GM12864 (cell line): ENCODE measurements around the gene NACC1.

Experiments used
- DNase-seq: peaks from one replicate; pipeline ENCODE4 v3.0.0-alpha.2; 2011; ENCODE audit warnings: low read depth
- H3K4me3 ChIP-seq: 2 replicates; pipeline ENCODE4 v1.5.1; 2011; ENCODE audit warnings: mild to moderate bottlenecking, low read depth, low read length, control low read depth
- TF ChIP-seq, protein P1 (sequence below): IDR thresholded peaks from 2 replicates; pipeline ENCODE4 v1.5.1; 2011; ENCODE audit warnings: low read depth, mild to moderate bottlenecking, moderate library complexity, low read length, control low read depth, inconsistent platforms; ENCODE audit errors: missing control alignments

Gene NACC1

DNA sequence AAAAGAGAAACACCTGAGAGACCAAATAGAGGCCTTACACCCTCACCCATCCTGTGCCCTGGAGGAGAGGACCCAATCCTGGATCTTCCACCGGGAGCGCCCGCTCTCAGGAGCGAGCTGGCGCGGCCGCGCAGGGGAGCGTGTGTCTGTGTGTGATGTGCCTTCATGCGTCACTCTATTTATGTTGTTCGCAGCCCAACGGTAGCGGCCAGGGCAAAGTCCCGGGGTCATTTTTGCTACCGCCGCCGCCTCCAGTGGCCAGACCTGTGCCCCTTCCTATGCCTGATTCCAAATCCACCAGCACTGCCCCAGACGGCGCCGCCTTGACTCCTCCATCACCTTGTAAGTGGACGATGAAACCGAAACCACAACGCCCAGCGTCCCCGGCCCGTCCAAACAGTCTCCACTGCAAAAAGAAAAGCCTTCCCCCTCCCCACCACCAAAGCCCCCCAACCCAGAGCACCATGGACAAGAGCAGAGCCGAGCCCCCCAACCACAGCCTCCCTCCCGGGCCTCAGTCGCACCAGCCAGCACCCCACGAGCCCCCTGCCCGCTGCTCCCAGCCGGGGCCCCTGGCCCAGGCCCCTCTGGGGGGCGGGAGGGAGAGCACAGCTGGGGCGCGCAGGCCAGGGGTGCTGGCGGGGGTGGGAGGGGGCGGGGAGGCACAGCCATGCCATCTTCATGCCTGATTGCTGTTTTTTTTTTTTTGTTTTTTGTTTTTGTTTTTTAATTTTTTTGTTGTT lies 30.1 kb upstream of the NACC1 start:
- TF ChIP-seq, protein P1, sequence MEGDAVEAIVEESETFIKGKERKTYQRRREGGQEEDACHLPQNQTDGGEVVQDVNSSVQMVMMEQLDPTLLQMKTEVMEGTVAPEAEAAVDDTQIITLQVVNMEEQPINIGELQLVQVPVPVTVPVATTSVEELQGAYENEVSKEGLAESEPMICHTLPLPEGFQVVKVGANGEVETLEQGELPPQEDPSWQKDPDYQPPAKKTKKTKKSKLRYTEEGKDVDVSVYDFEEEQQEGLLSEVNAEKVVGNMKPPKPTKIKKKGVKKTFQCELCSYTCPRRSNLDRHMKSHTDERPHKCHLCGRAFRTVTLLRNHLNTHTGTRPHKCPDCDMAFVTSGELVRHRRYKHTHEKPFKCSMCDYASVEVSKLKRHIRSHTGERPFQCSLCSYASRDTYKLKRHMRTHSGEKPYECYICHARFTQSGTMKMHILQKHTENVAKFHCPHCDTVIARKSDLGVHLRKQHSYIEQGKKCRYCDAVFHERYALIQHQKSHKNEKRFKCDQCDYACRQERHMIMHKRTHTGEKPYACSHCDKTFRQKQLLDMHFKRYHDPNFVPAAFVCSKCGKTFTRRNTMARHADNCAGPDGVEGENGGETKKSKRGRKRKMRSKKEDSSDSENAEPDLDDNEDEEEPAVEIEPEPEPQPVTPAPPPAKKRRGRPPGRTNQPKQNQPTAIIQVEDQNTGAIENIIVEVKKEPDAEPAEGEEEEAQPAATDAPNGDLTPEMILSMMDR, result no peak
- no peak for DNase-seq
- no peak overlapping the region for H3K4me3 ChIP-seq

DNA sequence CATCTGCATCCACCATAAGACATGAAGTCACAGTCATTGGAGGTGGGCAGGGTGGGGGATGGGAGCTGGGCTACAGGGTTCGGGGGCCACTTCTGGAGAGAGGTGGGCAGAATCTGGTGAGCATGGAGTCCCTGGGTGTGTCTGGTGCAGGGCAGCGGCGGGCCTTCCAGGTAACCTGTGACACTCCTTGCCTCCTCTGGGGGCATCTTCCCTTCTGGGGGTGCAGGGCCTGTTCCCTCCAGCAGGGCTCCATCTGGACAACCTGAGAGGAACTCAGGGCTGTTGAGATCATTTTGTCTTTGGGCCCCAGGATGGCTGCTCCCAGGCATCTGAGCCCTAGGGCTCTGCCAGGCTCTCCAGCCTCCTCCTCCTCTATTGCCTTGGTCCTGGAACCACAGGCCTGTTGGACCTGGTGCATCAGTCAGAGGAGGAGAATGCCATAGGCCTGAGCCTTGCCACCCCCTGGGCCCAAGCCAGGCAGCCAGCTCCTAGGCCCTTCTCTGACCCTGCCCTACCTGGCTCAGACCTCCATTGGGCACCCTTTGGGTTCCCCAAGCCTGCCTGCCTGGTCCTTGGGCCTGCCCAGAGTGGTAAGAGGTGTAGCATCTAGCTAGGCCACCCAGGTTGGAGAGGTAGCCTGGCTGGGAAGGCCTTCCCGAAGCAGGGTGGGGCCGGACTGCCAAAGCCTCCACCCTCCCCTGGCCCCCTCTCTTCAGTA lies 28.8 kb upstream of the NACC1 start:
- TF ChIP-seq, protein P1, result peak; percentile 81
- DNase-seq, result no peak
- no peak overlapping the region for H3K4me3 ChIP-seq

DNA sequence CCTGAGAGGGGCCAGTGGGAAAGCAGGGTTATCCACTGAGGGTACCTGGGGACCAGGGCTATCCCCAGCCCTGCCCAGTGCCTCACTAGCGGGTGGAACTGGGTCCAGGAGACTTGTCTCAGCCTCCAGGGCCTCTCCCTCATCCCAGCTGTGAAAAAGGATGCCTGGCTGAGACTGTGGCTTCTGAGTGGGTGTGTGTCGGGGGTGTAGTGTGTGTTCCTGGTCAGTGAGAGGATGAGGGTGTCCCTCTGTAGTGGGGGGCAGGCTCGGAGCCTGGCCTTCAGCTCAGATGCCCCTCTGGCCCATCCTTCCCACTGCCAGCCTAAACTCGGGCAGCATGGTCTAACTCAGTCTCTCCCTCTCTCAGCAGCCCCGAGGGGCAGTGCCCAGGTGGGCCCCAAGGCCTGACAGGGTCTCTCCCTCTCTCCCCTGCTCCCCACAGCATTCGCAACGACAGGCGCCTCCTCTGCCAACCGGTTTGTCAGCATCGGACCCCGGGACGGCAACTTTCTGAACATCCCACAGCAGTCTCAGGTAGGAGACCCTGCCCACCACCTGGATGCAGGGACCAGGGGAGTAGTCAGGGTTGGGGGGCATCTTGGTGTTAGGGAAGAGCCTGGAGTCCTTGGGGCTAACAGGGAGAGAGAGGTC lies 28.1 kb upstream of the NACC1 start:
- DNase-seq, result no peak
- TF ChIP-seq, protein P1, result no peak
- no peak overlapping the region for H3K4me3 ChIP-seq

DNA sequence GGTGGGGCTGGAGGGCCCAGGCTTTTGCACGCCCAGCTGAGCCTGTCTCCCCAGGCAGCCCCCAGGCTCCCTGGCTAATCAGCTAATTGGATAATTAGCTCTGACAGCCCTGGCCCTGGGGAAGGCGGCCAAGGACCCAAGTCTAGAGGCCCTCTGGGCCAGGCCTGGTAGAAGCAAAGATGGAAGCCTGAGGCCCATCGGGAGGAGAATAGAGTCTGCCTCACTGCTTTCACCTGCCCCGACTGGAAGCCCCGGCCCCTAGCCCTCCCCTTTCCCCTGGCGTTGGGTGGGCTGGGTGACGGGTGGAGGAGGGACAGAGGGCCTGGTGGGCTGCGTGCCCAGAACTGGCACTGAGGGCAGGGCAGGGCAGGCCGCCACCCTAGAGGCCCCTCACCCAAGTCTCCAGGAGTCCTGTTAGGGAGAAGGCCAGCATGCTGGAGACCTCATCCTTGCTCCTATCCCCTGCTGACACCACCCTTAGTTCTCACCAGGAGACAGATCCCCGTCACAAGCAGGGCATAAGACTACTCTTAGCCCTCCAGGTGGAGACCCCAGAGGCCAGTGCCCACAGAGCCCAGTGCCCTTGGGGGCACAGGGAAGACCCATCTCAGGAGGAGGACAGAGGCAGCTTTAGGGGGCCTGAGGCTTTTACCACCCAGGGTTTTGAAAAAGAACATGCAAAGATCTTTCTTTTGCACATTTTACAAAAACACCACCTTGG lies 27.4 kb upstream of the NACC1 start:
- TF ChIP-seq, protein P1, result no peak

DNA sequence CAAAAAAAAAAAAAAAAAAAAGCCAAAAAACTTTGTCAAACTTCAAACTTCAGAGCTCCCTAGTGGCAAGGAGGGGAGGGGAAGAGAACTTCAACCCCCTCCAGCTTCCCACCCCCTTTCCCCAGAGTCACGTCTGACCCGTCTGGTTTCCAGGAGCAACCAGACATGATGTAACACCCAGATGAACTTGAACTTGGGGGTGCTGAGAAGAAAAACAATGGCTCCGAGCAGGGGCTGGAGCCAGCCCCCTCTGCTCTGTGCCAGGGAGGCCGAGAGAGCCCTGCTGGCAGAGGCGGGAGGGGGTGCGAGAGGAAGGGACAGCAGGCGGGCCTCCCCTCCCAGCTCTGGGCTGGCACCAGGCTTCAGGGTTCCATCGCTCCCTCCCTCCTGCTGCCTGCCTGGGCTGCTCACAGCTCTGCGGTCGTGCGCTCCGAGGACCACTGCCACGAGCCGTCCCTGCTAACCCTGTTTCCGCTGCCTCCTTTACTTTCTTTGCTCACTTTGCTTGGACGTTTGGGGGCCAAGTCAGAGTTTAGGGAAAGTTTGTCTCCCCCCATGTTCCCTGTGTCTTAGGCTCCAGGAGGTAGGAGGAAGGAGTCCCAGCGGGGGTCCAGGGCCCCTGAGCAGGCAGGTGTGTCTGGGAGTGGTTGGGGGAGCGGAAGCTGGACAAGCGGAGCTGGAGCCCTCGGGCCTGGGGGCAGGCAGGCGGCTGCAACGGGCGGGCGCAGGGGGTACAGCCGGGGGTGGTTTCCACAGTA lies 26.5 kb upstream of the NACC1 start:
- no peak for DNase-seq
- TF ChIP-seq, protein P1, result no peak

More for the DNA sequence above, 27.4 kb upstream of the NACC1 start:
- DNase-seq, result no peak
- no peak overlapping the region for H3K4me3 ChIP-seq

DNA sequence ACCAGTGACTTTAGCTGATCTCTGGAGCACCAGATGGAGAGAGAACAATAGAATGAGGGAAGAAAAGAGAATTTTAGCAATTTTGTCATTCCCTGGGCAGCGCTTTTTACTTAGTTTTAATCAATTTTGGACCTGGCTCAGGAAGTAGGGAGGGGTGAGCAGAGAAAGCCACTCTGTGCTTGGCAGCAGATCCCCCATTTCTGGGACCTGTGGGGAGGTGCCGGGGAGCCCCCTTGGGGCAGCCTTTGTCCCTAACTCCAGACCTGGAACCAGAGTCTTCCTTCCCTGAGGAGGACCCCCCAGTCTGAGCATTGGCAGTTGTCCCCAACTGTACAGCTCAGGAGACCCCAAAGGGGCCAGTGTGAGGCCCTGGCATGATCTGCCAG lies 25.9 kb upstream of the NACC1 start:
- DNase-seq, result no peak

More for the DNA sequence above, 26.5 kb upstream of the NACC1 start:
- H3K4me3 ChIP-seq, result no peak overlapping the region

More for the DNA sequence above, 25.9 kb upstream of the NACC1 start:
- H3K4me3 ChIP-seq, result no peak overlapping the region
- TF ChIP-seq, protein P1, result no peak
